ENCODE measurements around the gene HSF2BP. TPM values are rescaled to one million over a fixed set of nuclear protein-coding genes. Genes with fewer than 3 reads are reported as not detected.

HSF2BP gene
- total RNA-seq, 4 donors from 2014 or later = 0.57 to 1.6 (median 0.59) TPM; not detected in 1

- Histone ChIP-seq H3K4me1 (peaks cover 23% of the 10 kb centered on the region), H3K27me3 (no peaks in the 10 kb centered on the region), H3K9me3 (no peaks in the 10 kb centered on the region), H3K4me3 (no peak overlapping the region), H3K27ac (no peak overlapping the region), H3K36me3 (no peaks in the 10 kb centered on the region)
- no peak for DNase-seq (ENCODE audit: low spot score in 2 of 2)
- WGBS = 57% methylated on average over 12 of the region's 12 CpGs
- TF ChIP-seq POLR2A (IDR thresholded peaks at IDR 0.05) (no peak), POLR2AphosphoS5 (IDR thresholded peaks at IDR 0.05) (no peak), EP300 (IDR thresholded peaks at IDR 0.05) (no peak), CTCF (IDR thresholded peaks at IDR 0.05) (no peak)
These were observed 58.5 kb downstream of the HSF2BP start for GRCh38 chr21:43600642-43601402.

GRCh38 chr21:43599728-43600127 is 59.6 kb downstream of the HSF2BP start:
- TF ChIP-seq POLR2A (IDR thresholded peaks at IDR 0.05) = no peak
- no peak for TF ChIP-seq POLR2AphosphoS5 (IDR thresholded peaks at IDR 0.05)
- no peak for TF ChIP-seq EP300 (IDR thresholded peaks at IDR 0.05)
- no peak for TF ChIP-seq CTCF (IDR thresholded peaks at IDR 0.05)
- Histone ChIP-seq H3K9me3 (no peaks in the 10 kb centered on the region), H3K27ac (no peak overlapping the region), H3K36me3 (no peaks in the 10 kb centered on the region), H3K27me3 (no peaks in the 10 kb centered on the region), H3K4me1 (peaks cover 23% of the 10 kb centered on the region), H3K4me3 (no peak overlapping the region)
- 88% methylated on average over 5 of the region's 5 CpGs for WGBS
- no peak for DNase-seq (ENCODE audit: low spot score in 2 of 2)

DNA sequence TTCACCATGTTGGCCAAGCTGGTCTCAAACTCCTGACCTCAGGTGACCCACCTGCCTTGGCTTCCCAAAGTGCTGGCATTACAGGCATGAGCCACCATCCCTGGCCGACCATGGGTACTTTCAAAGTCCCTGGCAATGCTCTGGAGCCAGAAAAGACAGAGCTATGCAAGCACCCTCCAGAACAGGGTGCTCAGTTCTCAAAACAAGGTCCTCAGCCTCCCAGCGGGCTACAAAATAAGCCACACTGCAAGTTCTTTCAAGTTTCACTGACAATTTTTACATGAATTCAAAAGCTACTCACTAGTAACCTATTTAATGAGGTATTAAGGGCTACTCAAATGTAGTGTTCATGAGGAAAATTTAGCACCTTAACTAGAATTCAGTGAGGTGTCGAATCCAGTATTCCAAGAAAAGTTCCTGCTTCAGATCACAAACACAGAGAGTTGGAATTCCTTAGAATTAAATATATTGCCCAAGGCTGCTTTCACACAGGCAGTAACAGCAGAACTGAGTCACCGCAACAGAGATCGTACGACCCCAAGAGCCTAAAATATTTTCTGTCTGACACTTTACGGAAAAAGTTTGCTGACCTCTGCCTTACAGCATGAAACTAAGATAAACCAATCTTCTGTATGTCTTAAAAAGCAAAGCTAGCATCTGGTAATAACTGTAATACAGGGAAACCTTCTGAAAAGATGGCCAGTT is 60.7 kb downstream of the HSF2BP start:
- H3K4me1 ChIP-seq = peaks cover 14% of the 10 kb centered on the region
- H3K27me3 ChIP-seq = no peaks in the 10 kb centered on the region
- no peak for DNase-seq (ENCODE audit: low spot score in 2 of 2)
- H3K4me3 ChIP-seq = no peak overlapping the region
- no peaks in the 10 kb centered on the region for H3K36me3 ChIP-seq
- H3K9me3 ChIP-seq = no peaks in the 10 kb centered on the region
- no peak overlapping the region for H3K27ac ChIP-seq
- 85% methylated on average over 7 of the region's 7 CpGs for WGBS
- no peak for TF ChIP-seq POLR2AphosphoS5 (IDR thresholded peaks at IDR 0.05)
- no peak for TF ChIP-seq CTCF (IDR thresholded peaks at IDR 0.05)
- no peak for TF ChIP-seq POLR2A (IDR thresholded peaks at IDR 0.05)
- TF ChIP-seq EP300 (IDR thresholded peaks at IDR 0.05) = no peak

GRCh38 chr21:43597540-43598250 is 61.6 kb downstream of the HSF2BP start:
- H3K27me3 ChIP-seq = no peaks in the 10 kb centered on the region
- H3K9me3 ChIP-seq = no peaks in the 10 kb centered on the region
- no peak for DNase-seq (ENCODE audit: low spot score in 2 of 2)
- H3K36me3 ChIP-seq = no peaks in the 10 kb centered on the region
- no peak overlapping the region for H3K4me3 ChIP-seq
- peaks cover 10% of the 10 kb centered on the region for H3K4me1 ChIP-seq
- H3K27ac ChIP-seq = no peak overlapping the region
- 81% methylated on average over 6 of the region's 6 CpGs for WGBS
- TF ChIP-seq CTCF (IDR thresholded peaks at IDR 0.05) (no peak), POLR2A (IDR thresholded peaks at IDR 0.05) (no peak), EP300 (IDR thresholded peaks at IDR 0.05) (no peak), POLR2AphosphoS5 (IDR thresholded peaks at IDR 0.05) (no peak)

DNA sequence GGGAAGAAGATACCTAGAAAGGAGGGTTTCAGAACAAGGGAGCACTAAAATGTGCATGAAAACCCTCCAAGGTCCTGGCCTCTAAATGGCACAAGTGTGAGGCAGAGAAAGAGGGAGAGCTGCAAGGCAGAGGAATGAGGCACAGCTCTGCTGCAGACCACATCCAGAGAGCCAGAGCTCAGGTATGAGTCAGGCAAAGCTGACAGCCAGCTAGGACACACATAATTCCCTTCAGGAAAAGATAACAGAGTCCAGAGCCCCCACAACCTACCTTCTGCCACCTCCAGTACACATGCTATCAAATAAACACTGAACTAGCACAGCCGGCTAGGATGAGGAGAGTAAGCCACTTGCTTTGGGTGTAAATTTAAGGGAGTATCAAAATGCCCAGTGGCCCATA is 62.2 kb downstream of the HSF2BP start:
- 93% methylated on average over 1 of the region's 1 CpG for WGBS
- no peaks in the 10 kb centered on the region for H3K9me3 ChIP-seq
- DNase-seq (ENCODE audit: low spot score in 2 of 2) = no peak
- H3K36me3 ChIP-seq = no peaks in the 10 kb centered on the region
- no peaks in the 10 kb centered on the region for H3K27me3 ChIP-seq
- H3K4me1 ChIP-seq = peaks cover 5% of the 10 kb centered on the region
- H3K27ac ChIP-seq = no peak overlapping the region
- no peak overlapping the region for H3K4me3 ChIP-seq
- no peak for TF ChIP-seq CTCF (IDR thresholded peaks at IDR 0.05)

All from suprapubic skin (tissue), 4 donors.